ENCODE results near the gene TBC1D10A.

TBC1D10A gene

DNA sequence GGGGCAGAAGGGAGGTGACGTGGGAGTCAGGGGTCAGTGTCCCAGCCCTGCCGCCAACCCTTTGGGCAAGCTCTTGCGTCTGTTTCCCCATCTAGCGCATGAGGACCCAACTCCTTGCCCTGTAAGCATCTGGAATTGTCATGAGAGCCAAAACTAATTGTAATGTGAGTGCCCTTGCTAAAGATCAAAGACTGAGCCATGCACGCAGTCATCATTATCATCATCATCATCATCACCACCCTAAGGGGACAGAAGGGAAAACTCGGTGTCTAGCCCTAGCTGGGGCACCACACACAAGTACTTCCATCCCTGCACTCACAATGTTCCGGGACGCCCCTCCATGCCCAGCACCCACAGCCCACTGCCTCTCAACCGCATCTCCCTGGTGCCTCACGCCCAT, 82.7 kb downstream of the TBC1D10A start:
- no peak for DNase-seq (ENCODE audit: low spot score)
- TF ChIP-seq, protein P1, sequence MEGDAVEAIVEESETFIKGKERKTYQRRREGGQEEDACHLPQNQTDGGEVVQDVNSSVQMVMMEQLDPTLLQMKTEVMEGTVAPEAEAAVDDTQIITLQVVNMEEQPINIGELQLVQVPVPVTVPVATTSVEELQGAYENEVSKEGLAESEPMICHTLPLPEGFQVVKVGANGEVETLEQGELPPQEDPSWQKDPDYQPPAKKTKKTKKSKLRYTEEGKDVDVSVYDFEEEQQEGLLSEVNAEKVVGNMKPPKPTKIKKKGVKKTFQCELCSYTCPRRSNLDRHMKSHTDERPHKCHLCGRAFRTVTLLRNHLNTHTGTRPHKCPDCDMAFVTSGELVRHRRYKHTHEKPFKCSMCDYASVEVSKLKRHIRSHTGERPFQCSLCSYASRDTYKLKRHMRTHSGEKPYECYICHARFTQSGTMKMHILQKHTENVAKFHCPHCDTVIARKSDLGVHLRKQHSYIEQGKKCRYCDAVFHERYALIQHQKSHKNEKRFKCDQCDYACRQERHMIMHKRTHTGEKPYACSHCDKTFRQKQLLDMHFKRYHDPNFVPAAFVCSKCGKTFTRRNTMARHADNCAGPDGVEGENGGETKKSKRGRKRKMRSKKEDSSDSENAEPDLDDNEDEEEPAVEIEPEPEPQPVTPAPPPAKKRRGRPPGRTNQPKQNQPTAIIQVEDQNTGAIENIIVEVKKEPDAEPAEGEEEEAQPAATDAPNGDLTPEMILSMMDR (IDR thresholded peaks at IDR 0.05; ENCODE audit: borderline replicate concordance, control extremely low read depth, extremely low read depth, insufficient read depth, missing control alignments) = no peak
- in situ Hi-C loops (cut with MboI; ENCODE audit: low sequenced_read_pairs, unreplicated experiment) = no loop called here

DNA sequence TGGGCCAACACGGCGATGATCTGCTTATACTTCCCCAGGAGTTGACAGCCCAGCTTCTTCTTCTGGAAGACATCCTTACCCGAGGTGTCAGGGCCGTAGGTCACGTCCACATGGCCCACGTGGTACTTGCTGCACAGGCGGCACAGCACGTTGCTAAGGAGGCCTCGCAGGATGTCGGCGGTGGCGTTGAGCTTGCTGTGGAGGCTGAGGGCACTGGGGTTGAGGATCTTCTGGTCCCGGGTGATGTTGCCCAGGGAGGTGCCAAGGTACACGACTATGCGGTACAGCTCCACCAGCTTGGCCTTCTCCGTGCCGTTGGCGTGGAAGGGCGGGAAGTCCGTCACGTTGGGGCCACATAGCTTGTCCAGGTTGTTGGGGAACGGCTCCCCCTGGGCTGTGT, 83.1 kb downstream of the TBC1D10A start:
- in situ Hi-C loops (cut with MboI; ENCODE audit: low sequenced_read_pairs, unreplicated experiment) = no loop called here
- TF ChIP-seq, protein P1 (IDR thresholded peaks at IDR 0.05; ENCODE audit: borderline replicate concordance, control extremely low read depth, extremely low read depth, insufficient read depth, missing control alignments) = no peak
- DNase-seq (ENCODE audit: low spot score) = no peak
